ENCODE measurements around the gene REXO5.
"Not testable (repeated sequence)": the region's sequence is repeated elsewhere in the genome, so short reads cannot be mapped to it uniquely, and the experiment has no call there.

Gene REXO5

DNA sequence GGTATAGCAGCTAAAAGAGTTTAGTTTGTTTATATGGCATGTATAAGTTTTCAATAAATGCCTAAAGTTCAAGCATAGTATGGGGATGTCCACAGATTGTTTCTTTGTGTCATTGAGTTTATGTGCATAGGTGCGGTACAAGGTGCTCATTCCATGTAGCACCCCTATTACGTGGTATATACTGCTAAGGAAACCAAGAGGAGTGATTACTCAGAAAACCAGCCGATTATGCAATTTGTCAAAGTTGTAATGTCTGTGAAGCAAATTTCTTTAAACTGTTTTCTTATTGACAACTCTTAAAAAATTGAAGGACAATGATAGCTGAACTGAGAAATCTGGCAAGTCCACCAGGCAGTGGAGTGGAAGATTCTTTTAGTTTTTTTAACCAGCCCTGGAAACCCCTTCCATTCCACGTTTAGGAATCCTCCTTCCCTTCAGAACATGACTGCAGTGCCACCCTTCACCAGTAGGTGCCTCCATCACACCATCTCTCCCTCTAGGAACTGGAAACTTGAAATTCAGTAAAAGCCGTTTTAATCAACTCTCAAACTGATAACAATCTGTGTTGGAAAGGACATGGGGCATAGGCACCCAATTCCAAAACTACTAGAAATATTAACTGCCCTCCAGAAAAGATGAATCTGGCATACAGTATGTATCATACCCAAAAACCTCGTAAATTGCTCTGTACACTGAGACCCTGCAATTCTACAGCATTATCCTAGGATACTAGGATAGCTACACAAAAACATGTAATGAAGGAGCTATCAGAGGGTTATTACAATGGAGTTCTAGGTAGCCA is 43.5 kb downstream of the REXO5 start:
- DNase-seq (ENCODE audit: low spot score): peak; percentile 53

DNA sequence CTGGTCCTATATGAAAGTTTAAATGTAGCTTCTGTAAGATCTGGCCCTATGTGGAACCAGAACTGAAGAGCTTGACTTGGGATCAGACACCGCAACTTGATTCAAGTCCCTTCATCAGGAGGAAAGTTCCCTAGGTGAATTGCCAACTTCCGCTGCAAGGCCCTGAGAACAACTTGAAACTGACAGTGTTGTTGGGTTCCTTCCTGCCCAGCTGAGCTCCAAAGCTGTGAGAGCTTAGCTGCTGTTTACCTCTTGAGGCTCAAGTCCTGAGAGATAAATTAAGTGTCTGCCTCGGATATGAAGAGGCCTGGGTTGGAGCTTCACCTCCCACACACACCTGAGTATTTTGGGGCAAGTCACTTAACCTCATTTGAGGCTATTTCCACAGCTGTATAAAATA is 44.7 kb downstream of the REXO5 start:
- no peak for DNase-seq (ENCODE audit: low spot score)

DNA sequence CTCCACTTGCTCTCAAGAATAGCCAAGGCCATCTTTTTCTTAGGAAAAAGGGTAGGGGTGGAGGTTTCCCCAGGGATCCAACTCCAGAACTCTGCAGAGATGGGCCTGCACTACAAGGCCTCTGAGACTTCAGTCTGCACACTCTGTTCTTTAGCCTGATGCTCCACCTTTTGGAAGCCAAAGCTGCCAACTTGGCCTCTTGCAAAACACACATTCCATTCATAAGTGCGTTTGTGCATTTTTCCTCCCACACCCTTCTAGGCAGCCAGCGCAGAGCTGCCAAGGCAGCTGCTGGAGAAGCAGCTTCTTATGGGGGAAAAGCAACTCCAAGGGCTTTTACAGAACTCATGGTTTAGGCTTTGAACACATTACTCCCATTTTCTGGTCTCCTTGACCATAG is 45.3 kb downstream of the REXO5 start:
- no peak for DNase-seq (ENCODE audit: low spot score)

DNA sequence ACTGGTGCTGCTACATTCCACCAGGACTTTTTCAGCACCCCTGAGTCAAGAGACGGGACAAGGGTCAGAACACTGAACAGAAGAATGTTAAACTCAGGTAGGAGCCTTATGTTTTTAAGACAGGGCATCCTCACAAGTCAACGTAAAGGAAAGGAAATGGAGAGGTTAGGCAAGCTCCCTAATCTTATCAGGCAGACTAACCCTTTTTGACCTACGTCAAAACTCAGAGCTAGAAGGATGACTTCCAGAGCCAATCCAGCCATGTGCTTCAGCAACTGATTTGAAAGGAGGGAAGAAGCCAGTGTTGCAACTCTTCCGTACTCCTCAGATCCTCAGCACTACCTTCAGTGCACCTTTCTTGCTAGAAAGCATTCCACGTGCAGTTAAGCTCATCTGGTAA is 46.8 kb downstream of the REXO5 start:
- no peak for DNase-seq (ENCODE audit: low spot score)

DNA sequence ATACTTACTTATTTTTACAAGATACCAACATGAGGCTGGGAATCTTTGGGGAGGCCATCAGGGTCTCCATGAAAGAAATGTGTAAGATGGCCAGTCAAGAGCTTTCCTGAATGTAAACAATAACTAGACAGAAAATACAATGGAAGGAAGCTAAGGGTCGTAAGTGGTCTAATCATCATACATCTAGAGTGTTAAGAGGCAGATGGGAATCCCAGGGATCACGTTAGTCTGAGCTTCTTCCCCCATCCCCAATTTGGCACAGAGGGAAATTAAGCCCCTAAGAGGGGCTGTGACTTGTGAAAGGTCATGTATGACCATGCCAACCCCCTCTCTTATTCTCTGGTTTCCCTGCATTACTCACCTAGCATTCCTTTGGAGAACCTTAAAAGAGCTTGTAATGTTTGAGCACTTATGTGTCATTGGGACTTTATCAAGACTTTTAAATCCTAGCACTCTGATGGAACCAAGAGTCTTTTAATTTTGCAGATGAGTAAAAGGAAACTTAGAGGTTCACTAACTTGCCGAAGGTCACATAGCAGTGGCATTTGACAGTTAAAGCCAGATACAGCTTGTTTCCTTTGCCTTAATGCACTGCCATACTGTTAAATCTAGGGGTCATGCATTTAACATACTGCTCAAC is 47.8 kb downstream of the REXO5 start:
- no peak for DNase-seq (ENCODE audit: low spot score)

DNA sequence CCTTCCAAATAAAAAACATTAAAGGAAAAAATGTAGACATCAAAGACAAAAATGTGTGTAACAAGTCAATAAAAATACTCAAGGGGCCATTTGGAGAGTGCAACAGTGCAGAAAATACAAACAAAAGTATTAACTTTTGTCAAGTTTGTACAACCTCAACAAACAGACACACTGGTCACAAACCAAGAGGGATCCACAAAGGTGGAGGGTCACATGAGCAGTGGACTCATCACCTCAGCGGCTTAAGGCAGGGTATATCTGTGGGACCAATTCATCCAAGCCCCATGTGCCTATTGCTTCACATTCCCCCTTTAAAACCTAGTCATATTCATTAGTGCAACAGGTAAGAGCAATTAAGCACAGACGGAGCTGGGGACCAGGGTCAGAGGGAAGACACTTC is 48.6 kb downstream of the REXO5 start:
- no peak for DNase-seq (ENCODE audit: low spot score)

DNA sequence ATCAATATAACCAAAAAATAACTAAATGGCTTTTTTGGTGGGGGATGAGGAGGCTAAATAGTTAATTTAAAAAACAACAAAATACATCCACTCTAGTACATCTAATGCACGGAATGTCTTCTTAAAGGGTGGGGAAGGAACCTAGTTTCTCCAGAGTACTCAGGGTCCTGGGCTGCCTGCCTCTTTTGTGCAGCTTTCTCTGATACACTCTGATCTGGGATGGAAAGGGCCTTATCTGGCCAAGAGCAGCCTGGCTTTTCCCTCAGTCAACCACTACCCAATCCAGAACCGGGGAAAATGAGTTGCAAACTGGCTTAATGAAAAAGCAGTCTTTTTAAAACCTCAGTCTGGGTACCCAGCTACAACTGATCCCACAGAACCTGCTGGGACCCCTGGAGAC is 51.0 kb downstream of the REXO5 start:
- DNase-seq (ENCODE audit: low spot score): no peak

DNA sequence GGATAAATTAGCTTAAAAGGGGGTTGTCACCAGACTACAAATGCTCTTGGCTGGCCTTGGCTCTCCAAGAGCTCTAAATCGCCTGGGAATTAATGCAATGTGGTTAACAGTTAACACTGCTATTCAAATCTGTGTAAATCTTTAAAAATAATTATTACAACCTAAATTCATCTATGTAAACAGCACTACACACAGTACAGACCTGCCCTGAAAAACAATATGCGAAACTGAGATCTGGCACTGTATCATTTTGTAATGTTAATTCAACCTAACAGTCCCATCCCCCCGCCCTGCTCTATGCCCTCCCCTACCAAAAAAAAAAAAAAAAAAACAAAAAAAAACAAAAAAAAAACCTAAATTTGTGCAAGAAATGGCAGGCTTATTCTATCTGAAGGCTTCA is 52.9 kb downstream of the REXO5 start:
- no peak for DNase-seq (ENCODE audit: low spot score)

DNA sequence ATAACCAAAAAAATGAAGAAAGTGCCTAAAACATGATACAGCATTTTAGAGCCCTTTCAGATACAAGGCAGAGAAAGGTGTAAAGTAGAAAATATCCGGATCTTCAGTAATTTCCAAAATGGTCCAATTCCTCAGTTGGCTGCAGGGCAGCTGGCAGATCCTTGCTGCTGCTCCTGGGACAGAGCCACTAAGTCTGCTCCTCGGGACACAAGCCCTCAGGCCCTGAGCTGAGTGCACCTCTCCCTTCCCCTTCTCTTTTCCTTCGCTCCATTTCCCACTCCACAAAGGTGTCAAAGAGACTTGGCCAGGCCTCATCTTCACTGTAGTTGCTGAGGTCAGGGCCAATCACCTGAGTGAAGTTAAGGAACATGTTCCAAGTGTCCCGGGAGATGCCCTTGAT is 53.4 kb downstream of the REXO5 start:
- DNase-seq (ENCODE audit: low spot score): no peak

DNA sequence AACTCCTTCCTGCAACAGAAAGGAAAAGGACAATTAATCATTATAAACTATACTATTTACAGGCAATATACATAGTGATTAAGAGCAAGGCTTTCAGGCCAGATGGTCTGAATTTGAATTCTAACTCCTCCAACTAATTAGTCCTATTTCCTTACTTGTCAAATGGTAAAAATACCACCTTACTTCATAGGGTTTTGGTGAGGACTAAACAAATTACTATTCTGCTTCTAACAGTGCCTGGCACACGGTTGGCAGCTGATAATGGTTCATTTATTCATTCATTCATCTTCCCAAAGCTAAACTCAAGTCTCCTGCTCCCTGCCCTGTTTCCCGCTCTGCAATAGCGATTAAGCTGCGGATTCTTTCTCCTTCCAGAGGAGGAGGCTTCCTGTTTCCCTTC is 54.0 kb downstream of the REXO5 start:
- DNase-seq (ENCODE audit: low spot score): peak; percentile 33

DNA sequence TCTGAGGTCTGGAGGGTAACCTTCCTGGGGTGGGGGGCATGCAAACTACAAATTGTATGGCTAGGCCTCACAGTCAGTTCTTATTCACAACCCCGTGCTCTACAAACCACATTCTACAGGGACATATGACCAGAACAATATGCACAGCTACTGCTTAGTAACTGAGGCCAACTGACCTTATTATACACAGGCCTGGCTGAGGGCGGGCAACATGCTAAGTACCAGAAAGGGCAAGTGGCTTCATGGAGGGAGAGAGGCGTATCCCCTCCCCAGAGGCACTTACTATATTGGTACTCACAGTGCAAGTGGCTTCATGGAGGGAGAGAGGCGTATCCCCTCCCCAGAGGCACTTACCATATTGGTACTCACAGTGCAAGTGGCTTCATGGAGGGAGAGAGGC is 54.7 kb downstream of the REXO5 start:
- DNase-seq (ENCODE audit: low spot score): not testable (repeated sequence)

DNA sequence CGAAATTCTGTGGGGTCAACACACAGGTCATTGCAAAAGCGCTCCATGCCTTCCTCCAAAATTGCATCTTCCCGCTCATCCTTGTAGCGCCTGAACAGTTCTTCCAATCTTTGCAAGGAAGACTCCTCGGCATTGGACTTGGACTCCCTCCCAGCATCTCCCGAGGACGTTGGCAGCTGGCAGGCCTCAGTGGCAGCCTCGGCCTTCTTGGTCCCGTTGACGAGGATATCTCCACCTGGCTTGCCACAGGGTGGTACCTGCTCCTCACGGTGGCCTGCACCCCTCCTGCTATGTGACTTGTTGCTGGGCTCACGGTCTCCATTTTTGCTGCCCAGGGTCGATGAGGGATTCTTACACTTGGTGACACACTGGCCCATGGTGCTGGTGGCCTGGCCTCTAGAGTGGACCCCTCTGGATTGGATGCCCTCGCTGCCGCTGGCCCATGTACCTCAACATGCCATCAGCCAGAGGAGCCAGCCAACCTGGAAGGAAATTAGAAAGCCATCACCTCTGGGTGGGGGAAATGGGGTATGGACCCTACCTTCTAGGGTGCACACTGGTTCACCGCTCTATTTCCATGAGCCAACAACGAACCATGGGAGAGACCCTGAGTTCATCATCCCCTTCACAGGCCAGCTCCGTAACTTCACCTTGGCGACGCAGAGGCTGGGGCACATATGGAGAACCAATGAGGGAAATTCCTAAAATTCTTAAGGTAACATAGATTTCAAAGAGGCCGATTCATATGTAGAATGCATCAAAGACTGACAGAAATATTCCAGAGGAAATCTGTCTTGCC is 56.0 kb downstream of the REXO5 start:
- DNase-seq (ENCODE audit: low spot score): no peak

DNA sequence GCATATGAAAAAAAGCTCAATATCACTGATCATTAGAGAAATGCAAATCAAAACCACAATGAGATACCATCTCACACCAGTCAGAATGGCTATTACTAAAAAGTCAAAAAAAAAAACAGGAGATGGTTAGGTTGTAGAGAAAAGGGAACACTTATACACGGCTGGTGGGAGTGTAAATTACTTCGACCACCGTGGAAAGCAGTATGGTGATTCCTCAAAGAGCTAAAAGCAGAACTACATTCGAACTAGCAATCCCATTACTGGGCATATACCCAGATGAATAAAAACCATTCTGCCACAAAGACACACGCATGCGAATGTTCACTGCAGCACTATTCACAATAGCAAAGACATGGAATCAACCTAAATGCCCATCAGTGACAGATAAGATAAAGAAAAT is 58.0 kb downstream of the REXO5 start:
- DNase-seq (ENCODE audit: low spot score): not testable (repeated sequence)

DNA sequence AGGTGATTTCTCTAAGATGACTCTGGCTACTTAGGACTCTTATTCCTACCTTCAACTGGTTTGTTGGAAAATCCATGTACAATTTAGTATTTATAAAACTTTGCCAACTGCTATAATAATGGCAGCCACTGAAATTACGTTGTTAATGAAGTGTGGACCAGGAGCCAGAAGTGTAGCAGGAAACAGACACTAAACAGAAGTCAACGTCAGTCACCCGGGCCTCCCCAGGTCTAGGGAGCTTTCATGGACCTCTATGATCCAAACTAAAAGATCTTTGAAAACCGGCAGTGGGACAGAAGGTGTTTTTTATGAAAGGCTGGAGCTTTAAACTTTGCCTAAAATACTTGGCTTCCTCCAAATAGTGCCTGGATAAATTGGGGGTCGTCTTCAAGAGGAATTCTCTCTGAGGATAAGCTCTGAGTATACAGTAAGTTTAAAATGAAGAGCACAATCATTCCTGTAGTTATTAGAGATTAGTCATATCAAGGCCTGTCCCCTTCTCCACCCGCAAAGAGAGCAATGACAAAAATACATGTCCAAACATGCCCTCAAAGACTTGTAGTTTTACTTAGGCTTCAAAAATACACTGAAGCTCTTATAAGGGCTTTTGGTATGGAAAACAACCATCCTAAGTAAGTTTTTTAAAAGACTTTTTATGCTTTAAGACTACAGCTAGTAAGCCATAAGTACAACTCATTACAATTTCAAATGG is 59.2 kb downstream of the REXO5 start:
- no peak for DNase-seq (ENCODE audit: low spot score)

DNA sequence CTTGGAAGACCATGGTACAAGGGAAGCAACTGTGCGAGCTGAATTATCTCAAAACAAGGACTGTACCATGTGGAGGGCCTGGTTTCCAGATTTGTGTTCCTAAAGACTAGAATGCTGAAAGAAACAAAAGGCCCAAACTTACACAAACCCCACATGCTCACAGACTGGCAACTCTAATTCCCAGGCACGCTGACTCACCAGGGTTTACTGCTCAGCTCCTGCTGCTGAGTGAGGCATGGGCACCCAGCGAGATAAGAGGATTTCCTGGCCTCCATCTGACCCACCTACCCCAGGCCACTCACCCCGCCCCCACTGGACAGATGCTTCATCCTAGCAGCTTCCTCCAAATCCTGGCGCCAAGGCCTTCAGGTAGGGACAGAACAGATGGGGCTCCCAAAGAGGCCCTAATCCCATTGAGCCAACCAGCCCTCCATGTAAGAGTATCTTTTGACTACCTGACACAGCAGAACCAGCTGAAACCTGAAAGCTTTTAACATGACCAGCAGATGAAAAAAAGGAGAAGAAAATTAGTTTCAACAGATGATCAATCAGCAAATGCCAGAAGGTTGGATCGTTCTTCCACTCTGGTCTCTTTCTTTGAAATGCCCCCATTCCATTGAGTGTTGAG is 59.9 kb downstream of the REXO5 start:
- no peak for DNase-seq (ENCODE audit: low spot score)

DNA sequence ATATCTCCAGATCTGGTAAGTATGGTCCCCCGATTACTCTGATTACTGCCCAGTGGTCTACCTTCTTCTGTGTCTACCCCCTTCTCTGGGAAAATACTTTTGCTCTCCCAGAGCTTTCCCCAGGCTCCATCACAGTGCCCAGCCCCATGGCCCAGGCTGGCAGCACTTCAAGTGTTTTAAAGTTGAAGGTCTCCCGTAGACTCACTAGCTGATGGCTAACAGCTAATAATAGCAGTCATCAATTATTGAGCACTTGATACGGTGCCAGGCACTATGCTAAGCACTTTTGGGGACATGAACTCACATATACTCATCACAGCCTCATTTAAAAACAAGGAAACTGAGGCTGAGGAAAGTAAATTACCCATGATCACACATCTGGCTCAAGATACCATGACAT is 60.5 kb downstream of the REXO5 start:
- no peak for DNase-seq (ENCODE audit: low spot score)

DNA sequence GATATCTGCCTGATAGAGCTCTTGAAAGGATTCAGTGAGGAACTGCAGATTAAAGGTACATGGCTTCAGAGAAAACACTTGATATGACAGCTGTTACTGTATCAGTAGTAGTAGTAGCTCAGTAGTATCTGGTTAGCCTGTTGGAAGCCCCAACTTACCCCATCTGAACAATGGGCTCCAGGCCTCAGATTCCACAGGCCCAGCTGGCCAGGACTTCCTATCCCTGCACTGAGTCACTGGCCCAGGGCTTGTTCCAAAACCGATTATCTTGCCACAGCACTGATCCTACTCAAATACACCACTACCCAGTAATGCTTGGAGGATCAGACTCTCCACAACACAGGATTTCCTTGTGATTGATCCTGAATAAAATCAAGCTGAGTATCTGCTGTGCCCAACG is 61.3 kb downstream of the REXO5 start:
- no peak for DNase-seq (ENCODE audit: low spot score)

DNA sequence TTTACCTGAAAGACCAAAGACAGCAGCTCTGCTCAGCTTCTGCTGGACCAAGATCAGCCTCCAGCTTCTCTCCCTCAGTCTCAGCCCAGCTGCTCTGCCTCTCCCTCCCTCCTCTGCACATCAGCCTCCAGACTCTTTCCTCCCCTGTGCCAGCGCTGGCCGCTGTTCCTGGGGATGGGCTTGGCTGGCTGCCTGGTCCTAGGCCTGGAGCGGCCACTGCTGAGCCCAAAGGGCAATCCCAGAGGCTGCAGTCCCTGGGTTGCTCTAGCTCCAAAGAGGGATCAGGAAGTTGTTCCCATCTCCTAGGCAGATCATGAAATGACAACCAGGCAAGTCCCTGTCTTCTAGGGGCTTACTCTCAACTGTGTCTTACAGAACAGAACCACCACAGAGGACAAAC is 62.6 kb downstream of the REXO5 start:
- DNase-seq (ENCODE audit: low spot score): peak; percentile 91

DNA sequence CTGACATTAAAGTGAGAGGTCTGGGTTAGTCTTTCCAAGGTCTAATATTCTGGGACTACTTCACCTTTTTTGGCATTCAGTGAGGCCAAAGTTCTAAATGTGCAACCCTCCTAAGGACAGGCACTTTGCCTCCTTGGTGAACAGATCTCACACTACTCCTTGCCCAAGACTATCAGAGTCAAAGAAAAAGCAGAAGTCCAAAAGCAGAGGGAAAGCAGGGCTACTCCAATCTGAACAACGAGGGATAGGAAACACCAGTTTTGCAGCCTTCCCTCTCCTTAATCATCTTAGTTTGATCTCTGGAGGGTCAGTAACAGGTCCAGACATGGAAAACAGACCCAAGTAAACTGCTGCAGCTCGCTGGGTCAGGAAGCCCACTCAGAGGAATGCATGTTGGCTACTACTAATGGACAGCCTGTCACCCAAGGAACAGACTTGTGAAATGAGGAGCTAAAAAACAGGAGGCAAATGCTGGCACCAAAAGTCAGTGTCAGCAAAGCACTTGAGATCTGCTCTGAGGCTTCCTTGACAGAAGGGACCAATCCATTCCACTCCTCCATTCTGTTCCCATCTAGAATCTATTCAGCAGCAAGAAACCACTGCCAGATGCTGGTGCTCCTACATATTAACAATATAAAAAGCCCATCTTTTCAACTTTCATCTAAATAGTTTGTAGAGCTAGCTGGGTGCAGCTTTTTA is 63.9 kb downstream of the REXO5 start:
- no peak for DNase-seq (ENCODE audit: low spot score)

DNA sequence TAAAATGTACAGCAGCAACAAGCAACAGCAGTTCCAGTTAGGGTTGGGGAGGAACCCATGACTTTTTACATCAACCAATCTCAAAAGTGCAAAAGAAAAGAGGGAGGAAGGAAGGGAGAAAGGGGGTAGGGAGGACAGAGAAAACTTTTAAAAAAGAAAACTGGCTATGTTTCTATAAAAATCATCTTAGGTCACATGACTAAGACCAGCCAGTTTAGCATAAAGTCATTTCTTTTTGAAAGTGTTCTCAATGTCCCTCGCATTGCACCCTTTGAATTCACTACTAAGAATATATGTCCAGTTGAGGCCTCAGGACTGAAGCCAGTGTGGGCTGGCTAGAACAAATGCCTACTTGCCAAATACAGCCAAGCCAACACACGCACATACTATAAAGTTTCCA is 64.9 kb downstream of the REXO5 start:
- DNase-seq (ENCODE audit: low spot score): no peak

Data from globus pallidus (tissue), 1 donor.